Small intestine (tissue), 7 donors: ENCODE data around the gene TNS3. TPM values are rescaled to one million over a fixed set of nuclear protein-coding genes. Genes with fewer than 3 reads are reported as not detected.
A peak's percentile ranks its signal among the peaks of the same experiment; 100 is the strongest.

Experiments
- DNase-seq, 2 donors: peaks; one replicate each; pipeline versions ENCODE4 v3.0.0 to v3.0.0-alpha.2; 2013
- FAIRE-seq: peaks from 2 replicates; lab custom pipeline; 2012; peaks lifted over from hg19 to GRCh38; lab: Jason Lieb, UNC
- H3K27ac ChIP-seq, 3 donors: one replicate each; pipeline ENCODE4 v1.5.1; 2013; ENCODE audit warnings: low read length in 2 of 3, mild to moderate bottlenecking in 2 of 3, control low read depth in 1 of 3, inconsistent platforms in 1 of 3, low read depth in 1 of 3, moderate library complexity in 1 of 3
- H3K27me3 ChIP-seq, 3 donors: one replicate each; pipeline ENCODE4 v1.6.1; 2013; ENCODE audit warnings: low read length in 3 of 3, inconsistent platforms in 1 of 3; ENCODE audit not compliant: control insufficient read depth in 3 of 3, insufficient read depth in 3 of 3
- H3K36me3 ChIP-seq, 3 donors: one replicate each; pipeline ENCODE4 v1.6.1; 2013; ENCODE audit warnings: low read length in 3 of 3, inconsistent platforms in 1 of 3, low read depth in 1 of 3, mild to moderate bottlenecking in 1 of 3, moderate library complexity in 1 of 3; ENCODE audit not compliant: control insufficient read depth in 3 of 3, insufficient read depth in 2 of 3
- H3K4me1 ChIP-seq, 3 donors: one replicate each; pipeline ENCODE4 v1.6.1; 2013; ENCODE audit warnings: low read length in 2 of 3, inconsistent platforms in 1 of 3, low read depth in 1 of 3, mild to moderate bottlenecking in 1 of 3, moderate library complexity in 1 of 3; ENCODE audit not compliant: control insufficient read depth in 3 of 3, insufficient read depth in 2 of 3
- H3K4me3 ChIP-seq, 3 donors: one replicate each; pipeline ENCODE4 v1.5.1; 2013; ENCODE audit warnings: low read length in 3 of 3, control low read depth in 1 of 3, inconsistent platforms in 1 of 3, low read depth in 1 of 3, mild to moderate bottlenecking in 1 of 3, moderate library complexity in 1 of 3
- H3K9me3 ChIP-seq, 2 donors: one replicate each; pipeline ENCODE4 v1.6.1; 2013; ENCODE audit warnings: low read depth in 1 of 2, low read length in 1 of 2; ENCODE audit not compliant: control insufficient read depth in 2 of 2, insufficient read depth in 1 of 2
- WGBS, 3 donors: extraction: QIAGEN DNeasy Blood & Tissue Kit; methylation state at CpG; one replicate each; pipeline ENCODE4 v1.1.7; 2013; 5-methylcytosine and 5-hydroxymethylcytosine counted together
- polyA plus RNA-seq, 4 donors: library from polyadenylated mRNA; stranded (reverse) in 3 of 4; unstranded in 1 of 4; fragments of 200-250 nt in 3 of 4; fragments of 120-200 nt in 1 of 4; gene quantifications; one replicate each; pipeline versions ENCODE4 v1.2.1 to v1.2.3, GENCODE V29; 2013
- donor health status: healthy with polysubstance abuse.
- donor health status: control.
- donor health status: control.
- donor health status: Bipolar disorder and iron deficiency.
- donor health status: healthy.

The TNS3 gene
- polyA plus RNA-seq, 4 donors: 17.2 to 67.1 (median 27.3) TPM

DNA sequence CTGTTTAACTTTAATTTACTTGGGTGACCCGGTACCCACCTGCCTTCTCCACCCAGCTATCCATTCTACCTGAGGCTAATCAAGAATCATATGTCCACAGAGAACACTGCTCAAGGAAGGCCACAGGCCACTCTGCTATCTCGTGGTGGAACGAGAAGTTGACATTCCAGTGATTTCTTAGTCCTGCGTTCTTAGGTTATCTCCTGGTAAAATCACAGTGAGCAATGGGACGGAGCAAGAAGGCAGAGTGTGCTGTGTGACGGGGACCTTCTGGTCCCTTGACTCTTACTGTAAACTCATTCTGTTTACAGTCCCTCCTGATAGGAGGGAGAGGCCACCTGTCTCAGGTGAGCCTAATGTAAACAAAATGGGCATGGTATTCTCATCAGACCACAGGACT lies 256.6 kb downstream of the TNS3 start:
- DNase-seq: peak; percentile 32 to 38
- Histone ChIP-seq H3K36me3 (peaks cover 0 to 62% (median 7%) of the 10 kb centered on the region in 3 donors), H3K9me3 (no peaks in the 10 kb centered on the region), H3K4me1 (peaks cover 0 to 45% (median 10%) of the 10 kb centered on the region in 3 donors), H3K27ac (peak overlapping the region in 2 of 3 donors; percentile 1 to 24), H3K27me3 (no peaks in the 10 kb centered on the region), H3K4me3 (no peak overlapping the region)
- no peak for FAIRE-seq
- WGBS, 3 donors: 44 to 72% (median 45%) methylated on average over 6 of the region's 6 CpGs

DNA sequence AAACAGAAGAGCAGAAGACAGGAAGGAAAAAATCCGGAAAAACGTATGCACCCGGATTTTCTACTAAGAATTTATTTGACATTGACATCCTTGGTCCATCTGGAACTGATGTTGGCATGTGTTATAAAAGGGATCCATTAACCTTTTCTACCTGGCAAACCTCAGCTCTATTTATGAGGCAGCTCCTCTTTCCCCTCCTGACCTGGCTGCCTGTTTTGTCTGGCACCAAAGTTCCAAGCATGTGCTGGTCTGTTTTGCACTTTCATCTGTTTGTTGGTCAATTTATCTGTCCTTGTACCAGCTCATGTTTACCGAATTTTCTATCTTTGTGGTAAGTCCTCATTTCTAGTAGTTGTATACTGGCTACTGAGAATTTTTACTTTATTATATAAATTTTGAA lies 258.0 kb downstream of the TNS3 start:
- Histone ChIP-seq H3K4me1 (peaks cover 0 to 37% (median 8%) of the 10 kb centered on the region in 3 donors), H3K4me3 (no peak overlapping the region), H3K27ac (no peak overlapping the region), H3K27me3 (no peaks in the 10 kb centered on the region), H3K36me3 (peaks cover 0 to 61% (median 12%) of the 10 kb centered on the region in 3 donors), H3K9me3 (no peaks in the 10 kb centered on the region)
- FAIRE-seq (no peak), DNase-seq (no peak)
- WGBS, 3 donors: 88 to 92% (median 89%) methylated on average over 4 of the region's 4 CpGs

DNA sequence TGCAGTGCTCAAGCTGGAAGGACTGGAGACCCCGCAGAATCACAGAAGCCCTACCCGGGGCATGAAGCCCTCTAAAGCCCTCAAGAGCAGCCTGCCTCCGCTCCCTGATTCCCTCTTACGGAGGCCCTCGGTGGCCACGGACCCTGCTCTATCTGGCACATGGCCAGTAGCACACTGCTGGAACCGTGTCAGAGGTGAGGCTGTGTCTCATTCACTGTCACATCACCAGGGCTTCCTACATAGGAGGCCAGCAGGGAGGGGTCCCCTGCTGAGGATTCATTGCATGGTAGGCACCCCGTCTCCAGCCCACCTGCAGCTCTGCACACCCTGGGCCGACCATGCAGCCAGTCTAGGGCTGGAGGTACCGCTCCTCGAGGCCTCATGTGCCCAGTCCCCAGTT lies 259.2 kb downstream of the TNS3 start:
- no peaks in the 10 kb centered on the region for H3K9me3 ChIP-seq
- no peak overlapping the region for H3K4me3 ChIP-seq
- DNase-seq (no peak), FAIRE-seq (no peak)
- H3K27ac ChIP-seq: no peak overlapping the region
- 84 to 91% (median 88%) methylated on average over 11 of the region's 11 CpGs for WGBS, 3 donors
- H3K36me3 ChIP-seq: peaks cover 0 to 57% (median 18%) of the 10 kb centered on the region in 3 donors
- H3K27me3 ChIP-seq: no peaks in the 10 kb centered on the region
- peaks cover 0 to 25% (median 0%) of the 10 kb centered on the region in 3 donors for H3K4me1 ChIP-seq

DNA sequence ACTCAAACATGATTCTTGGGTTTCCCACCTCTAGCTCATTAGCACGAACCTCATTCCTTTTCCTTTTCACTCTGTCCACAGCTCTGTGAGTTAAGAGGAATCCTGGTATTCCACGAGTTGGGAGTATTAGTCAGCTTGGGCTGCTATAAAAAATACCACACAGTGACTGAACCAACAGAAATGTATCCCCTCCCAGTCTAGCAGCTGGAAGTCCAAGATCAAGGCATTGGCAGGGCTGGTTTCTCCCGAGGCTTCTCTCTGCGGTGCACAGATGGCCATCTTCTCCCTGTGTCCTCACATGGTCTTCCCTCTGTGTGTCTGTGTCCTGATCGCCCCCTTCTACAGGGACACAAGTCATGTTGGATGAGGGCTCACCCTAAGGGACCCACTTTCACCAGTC lies 261.6 kb downstream of the TNS3 start:
- Histone ChIP-seq H3K27me3 (no peaks in the 10 kb centered on the region), H3K4me1 (peaks cover 0 to 5% (median 0%) of the 10 kb centered on the region in 3 donors), H3K36me3 (peaks cover 0 to 52% (median 22%) of the 10 kb centered on the region in 3 donors), H3K4me3 (no peak overlapping the region), H3K9me3 (no peaks in the 10 kb centered on the region), H3K27ac (no peak overlapping the region)
- 84 to 92% (median 88%) methylated on average over 5 of the region's 5 CpGs for WGBS, 3 donors
- DNase-seq (no peak), FAIRE-seq (no peak)

DNA sequence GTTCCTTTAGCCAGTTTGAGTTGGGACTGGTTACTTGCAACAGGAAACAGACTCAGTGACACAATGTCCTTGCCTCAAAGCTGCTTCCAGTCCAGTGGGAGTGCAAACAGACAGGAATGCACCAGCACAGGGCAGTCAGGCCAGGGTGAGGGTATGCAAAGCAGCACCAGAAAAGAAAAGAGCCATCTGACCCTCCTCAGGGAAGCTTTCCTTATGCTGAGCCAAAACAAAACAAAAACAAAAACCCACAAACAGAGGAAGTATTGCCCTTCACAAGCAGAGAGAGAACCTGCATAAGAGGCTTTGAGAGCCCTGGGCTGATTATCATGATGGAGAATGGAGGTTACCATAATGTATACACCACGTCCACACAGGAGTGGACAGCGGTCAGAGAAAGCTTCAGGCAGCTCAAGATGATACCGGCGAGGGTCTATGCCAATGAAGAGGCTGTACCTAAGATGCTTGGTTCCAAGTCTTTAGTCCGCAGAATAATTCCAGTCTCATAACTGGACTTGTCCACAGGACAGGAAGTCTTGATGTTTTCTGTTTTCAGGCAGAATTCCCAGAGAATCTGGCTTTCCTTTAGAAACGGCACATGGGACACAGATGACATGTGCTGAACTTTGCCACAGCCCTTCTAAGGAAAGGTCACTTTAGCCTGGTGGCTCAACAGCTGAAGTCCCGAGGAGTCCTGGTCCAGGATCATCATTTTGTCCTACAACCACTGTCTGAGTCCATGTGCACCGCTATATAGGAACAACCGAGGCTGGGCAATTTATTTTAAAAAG lies 263.3 kb downstream of the TNS3 start:
- no peak overlapping the region for H3K4me3 ChIP-seq
- no peaks in the 10 kb centered on the region for H3K4me1 ChIP-seq
- FAIRE-seq (no peak), DNase-seq (no peak)
- no peaks in the 10 kb centered on the region for H3K27me3 ChIP-seq
- no peaks in the 10 kb centered on the region for H3K9me3 ChIP-seq
- H3K27ac ChIP-seq: peak overlapping the region in 1 of 3 donors; percentile 34
- H3K36me3 ChIP-seq: peaks cover 0 to 65% (median 20%) of the 10 kb centered on the region in 3 donors
- 82 to 92% (median 88%) methylated on average over 9 of the region's 9 CpGs for WGBS, 3 donors

- H3K9me3 ChIP-seq: no peaks in the 10 kb centered on the region
- H3K4me3 ChIP-seq: no peak overlapping the region
- DNase-seq (no peak), FAIRE-seq (no peak)
- no peaks in the 10 kb centered on the region for H3K27me3 ChIP-seq
- whole genome bisulfite sequencing, 3 donors: 68 to 98% (median 74%) methylated on average over 2 of the region's 2 CpGs
- H3K36me3 ChIP-seq: peaks cover 0 to 67% (median 20%) of the 10 kb centered on the region in 3 donors
- peak overlapping the region in 1 of 3 donors; percentile 19 for H3K27ac ChIP-seq
- no peaks in the 10 kb centered on the region for H3K4me1 ChIP-seq
These were observed 264.4 kb downstream of the TNS3 start for GRCh38 chr7:47317487-47317886.

DNA sequence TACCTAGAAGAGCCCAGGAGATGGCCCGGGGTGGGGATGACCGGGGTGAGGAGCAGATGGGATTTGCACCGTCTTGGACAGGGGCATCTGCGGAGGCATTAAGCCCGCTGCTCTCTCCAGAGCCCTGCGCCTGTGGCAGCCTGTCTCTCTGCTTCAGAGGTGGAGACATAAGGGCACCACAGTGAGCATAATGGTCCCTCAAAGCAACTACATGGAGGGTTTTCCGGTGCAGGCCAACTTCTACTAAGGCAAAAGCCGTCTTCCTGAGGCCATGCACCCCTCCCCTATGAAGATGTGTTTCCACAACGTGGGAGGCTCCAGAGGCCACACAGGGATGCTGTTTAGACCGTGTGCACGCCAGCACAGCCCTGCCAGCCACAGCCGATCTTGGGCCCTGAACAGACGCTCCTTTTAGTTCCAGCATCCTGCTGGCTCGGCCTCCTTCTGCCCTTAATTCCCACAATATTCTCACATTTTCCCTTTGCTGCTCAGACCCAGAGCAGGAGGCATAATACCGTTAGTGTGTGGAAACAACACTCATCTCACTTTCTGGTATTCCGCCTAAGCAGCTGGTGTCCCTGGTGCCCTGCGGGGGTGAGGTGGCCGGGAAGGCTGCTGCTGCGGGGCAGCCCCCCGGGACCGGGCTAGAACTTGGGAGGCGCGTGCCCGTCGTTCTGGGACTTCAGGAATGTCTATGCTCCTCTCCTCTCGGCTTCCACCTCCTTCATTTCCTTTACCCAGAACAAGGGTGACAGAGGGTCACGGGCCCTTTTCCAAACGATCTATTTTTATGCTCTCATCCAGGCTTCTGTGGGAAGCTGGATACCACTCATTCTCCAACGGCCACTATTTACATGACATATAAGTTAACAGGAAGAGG lies 266.9 kb downstream of the TNS3 start:
- Histone ChIP-seq H3K4me3 (no peak overlapping the region), H3K9me3 (peaks cover 0 to 9% of the 10 kb centered on the region in 2 donors), H3K4me1 (no peaks in the 10 kb centered on the region), H3K27me3 (no peaks in the 10 kb centered on the region), H3K27ac (peak overlapping the region in 2 of 3 donors; percentile 16 to 46), H3K36me3 (peaks cover 0 to 51% (median 16%) of the 10 kb centered on the region in 3 donors)
- no peak for FAIRE-seq
- WGBS, 3 donors: 70 to 87% (median 85%) methylated on average over 29 of the region's 29 CpGs
- DNase-seq: no peak

GRCh38 chr7:47314248-47314647 lies 267.7 kb downstream of the TNS3 start:
- H3K4me1 ChIP-seq: no peaks in the 10 kb centered on the region
- FAIRE-seq (no peak), DNase-seq (no peak)
- H3K4me3 ChIP-seq: no peak overlapping the region
- H3K36me3 ChIP-seq: peaks cover 0 to 46% (median 14%) of the 10 kb centered on the region in 3 donors
- 75 to 85% (median 79%) methylated on average over 8 of the region's 8 CpGs for WGBS, 3 donors
- H3K27ac ChIP-seq: peak overlapping the region in 1 of 3 donors; percentile 13
- H3K9me3 ChIP-seq: peaks cover 0 to 13% of the 10 kb centered on the region in 2 donors
- no peaks in the 10 kb centered on the region for H3K27me3 ChIP-seq
